ENCODE data around the gene MATCAP1. TPM values are rescaled to one million over a fixed set of nuclear protein-coding genes. Genes with fewer than 3 reads are reported as not detected.

MATCAP1 gene
- total RNA-seq, 2 donors from 2014 or later = 47.0 to 118 TPM

DNA sequence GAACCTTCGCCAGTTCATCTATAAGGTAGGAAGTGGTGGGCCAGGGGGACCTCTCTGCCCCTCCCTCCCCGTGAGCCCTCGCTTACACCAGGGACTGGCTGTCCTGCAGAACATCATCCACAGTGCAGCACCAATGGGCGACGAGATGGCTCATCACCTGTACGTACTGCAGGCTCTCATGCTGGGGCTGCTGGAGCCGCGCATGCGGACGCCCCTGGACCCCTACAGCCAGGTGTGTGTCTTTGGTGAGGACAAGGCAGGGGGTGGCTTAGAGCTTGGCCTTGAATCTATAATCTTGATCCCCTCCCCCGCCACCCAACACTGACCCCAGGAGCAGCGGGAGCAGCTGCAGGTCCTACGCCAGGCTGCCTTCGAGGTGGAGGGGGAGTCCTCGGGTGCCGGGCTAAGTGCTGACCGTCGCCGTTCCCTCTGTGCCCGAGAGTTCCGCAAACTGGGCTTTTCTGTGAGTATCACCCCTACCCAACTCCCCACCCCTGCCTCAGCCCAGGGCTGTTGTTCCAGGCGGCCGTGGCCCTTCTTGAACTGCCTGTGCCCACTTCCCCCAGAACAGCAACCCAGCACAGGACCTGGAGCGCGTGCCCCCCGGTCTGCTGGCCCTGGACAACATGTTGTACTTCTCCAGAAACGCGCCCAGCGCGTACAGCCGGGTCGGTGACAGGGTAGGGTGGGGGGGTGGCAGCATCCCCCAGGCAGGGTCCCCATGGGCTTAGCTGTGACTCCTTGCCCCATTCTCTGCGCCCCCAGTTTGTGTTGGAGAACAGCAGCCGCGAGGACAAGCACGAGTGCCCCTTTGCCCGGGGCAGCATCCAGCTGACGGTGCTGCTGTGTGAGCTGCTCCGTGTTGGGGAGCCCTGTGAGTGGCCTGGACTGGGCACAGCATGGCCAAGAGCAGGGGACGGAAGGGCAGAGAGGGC lies 17.9 kb upstream of the MATCAP1 start:
- Mint-ChIP-seq H3K4me3 (no peak overlapping the region), H3K36me3 (ENCODE audit: low read depth) (peaks cover 49% of the 10 kb centered on the region), H3K27me3 (no peaks in the 10 kb centered on the region), H3K4me1 (peaks cover 8% of the 10 kb centered on the region), H3K27ac (no peak overlapping the region), H3K9me3 (no peaks in the 10 kb centered on the region)
- no peak for ATAC-seq (replicated peaks)

DNA sequence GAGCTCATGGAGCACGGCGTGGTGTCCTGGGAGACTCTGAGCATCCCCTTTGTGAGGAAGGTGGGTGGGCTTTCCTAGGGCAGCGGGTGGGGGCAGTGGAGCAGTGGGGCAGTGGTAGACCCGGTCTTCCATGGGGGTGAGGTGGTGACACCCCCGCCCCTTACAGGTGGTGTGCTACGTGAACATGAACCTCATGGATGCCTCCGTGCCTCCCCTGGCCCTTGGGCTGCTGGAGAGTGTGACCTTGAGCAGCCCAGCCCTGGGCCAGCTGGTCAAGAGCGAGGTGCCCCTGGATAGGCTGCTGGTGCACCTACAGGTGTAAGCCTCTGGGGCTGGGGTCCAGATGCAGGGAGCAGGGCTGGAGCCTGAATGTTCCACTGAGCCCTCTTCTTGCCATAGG lies 16.7 kb upstream of the MATCAP1 start:
- Mint-ChIP-seq H3K27me3 (no peaks in the 10 kb centered on the region), H3K4me1 (peaks cover 15% of the 10 kb centered on the region)
- no peak for ATAC-seq (replicated peaks)

DNA sequence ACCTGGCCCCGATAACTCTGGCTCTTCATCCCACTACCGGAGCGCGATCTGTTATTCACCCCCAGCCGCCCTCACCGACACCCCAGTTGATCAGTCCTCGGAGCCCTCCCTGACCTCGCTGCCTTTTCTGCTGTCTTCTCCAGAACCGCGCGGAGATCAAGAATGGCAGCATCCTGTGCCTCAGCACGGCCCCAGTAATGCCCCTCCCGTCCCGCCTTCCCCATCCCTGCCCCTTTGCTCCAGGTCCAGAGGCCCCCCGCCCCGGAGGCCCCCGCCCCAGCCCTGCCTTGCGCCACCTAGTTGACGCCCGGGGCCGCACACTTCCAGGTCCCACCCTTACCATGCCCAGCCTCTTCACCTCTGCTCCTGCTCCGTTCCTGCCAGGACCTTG lies 16.0 kb upstream of the MATCAP1 start:
- Mint-ChIP-seq H3K9me3 (no peaks in the 10 kb centered on the region), H3K4me3 (no peak overlapping the region), H3K27ac (no peak overlapping the region), H3K4me1 (peaks cover 15% of the 10 kb centered on the region), H3K27me3 (no peaks in the 10 kb centered on the region), H3K36me3 (ENCODE audit: low read depth) (peaks cover 67% of the 10 kb centered on the region)
- no peak for ATAC-seq (replicated peaks)

More for the DNA sequence above, 16.7 kb upstream of the MATCAP1 start:
- H3K4me3 Mint-ChIP-seq = no peak overlapping the region
- H3K9me3 Mint-ChIP-seq = no peaks in the 10 kb centered on the region
- no peak overlapping the region for H3K27ac Mint-ChIP-seq
- H3K36me3 Mint-ChIP-seq (ENCODE audit: low read depth) = peaks cover 60% of the 10 kb centered on the region

DNA sequence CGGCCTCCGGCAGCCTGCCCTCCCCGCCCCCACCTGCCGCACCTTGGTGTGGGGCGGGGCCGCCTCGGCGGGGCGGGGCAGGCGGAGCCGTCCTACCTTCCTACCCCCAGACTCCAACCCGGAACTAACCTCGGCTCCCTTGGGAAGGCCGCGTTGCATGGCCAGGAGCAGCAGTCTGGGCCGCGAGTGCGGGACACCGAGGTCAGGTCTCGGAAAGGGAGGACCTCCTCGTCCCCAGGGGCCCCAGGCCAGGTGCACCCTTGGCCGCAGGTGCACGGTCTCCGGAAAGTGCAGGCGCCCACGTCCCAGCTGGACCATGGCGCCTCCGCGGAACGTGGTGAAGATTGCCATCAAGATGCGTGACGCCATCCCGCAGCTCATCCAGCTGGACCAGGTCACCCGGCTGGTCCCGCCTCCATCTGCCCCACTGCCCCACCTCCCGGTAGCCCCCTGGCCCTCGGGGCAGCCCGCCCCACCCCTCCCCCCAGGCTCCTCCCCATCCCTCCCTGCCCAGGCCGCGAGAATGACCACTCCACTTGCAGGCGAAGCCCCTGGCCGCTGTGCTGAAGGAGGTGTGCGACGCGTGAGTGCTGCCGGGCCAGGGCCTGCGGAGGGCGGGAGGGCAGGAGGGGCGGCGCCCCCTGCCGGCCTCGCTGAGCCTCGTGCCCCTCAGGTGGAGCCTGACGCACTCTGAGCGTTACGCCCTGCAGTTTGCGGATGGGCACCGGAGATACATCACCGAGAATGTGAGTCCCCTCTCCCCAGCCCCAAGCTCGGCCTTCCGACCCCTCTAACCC lies 15.4 kb upstream of the MATCAP1 start, which contains the start of gene ELMO3:
Gene ELMO3, plus strand, starts transcription at position 121 of the 797 bp plus-strand sequence. Its CDS starts 196 bp downstream, at position 317.
- Mint-ChIP-seq H3K27ac (no peak within 1 kb of the TSS), H3K27me3 (no peaks in the 10 kb centered on the region), H3K36me3 (ENCODE audit: low read depth) (peaks cover 73% of the 10 kb centered on the region), H3K4me3 (no peak within 1 kb of the TSS), H3K4me1 (peaks cover 15% of the 10 kb centered on the region), H3K9me3 (no peaks in the 10 kb centered on the region)
- no peak for ATAC-seq (replicated peaks)

DNA sequence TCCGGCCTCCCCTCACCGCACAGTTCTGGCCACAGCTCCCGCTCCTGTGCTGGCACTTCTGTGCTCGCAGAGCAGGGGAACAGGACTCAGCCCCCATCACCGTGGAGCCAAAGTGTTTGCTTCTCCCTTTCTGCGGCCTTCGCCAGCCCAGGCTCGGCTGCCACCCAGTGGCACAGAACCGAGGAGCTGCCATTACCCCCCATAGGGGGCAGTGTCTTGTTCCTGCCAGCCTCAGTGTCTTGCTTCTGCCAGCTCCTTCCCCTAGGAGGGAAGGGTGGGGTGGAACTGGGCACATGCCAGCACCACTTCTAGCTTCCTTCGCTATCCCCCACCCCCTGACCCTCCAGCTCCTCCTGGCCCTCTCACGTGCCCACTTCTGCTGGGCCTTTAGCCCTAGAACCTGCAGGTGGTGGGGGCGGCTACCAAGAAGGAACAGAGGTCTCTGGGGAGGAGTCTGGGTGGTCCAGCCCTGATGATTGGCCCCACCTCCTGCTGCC lies 14.5 kb upstream of the MATCAP1 start:
- Mint-ChIP-seq H3K9me3 (no peaks in the 10 kb centered on the region), H3K36me3 (ENCODE audit: low read depth) (peaks cover 83% of the 10 kb centered on the region), H3K4me3 (no peak overlapping the region), H3K27ac (no peak overlapping the region), H3K4me1 (peaks cover 20% of the 10 kb centered on the region), H3K27me3 (no peaks in the 10 kb centered on the region)
- peak; percentile 62 for ATAC-seq (replicated peaks)

DNA sequence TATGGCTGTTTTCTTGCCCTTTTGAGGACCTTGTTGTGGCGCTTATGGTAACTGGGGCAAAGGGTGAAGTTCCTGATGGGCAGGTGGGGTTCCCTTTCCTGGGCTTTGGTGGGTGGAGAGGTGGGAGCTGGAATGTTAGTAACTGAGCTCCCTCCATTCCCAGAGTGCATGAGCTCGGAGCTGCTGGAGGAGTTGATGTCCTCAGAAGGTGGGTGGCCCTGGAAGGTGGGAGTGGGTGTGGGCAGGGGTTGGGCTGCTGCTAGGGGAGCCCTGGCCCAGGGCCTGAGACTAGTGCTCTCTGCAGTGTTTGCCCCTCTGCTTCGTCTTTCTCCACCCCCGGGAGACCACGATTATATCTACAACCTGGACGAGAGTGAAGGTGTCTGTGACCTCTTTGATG lies 13.9 kb upstream of the MATCAP1 start:
- H3K4me3 Mint-ChIP-seq = no peak overlapping the region
- ATAC-seq (replicated peaks) = no peak
- H3K27ac Mint-ChIP-seq = peak overlapping the region; percentile 36
- H3K27me3 Mint-ChIP-seq = no peaks in the 10 kb centered on the region
- H3K4me1 Mint-ChIP-seq = peaks cover 20% of the 10 kb centered on the region
- H3K9me3 Mint-ChIP-seq = no peaks in the 10 kb centered on the region
- peaks cover 87% of the 10 kb centered on the region for H3K36me3 Mint-ChIP-seq (ENCODE audit: low read depth)

DNA sequence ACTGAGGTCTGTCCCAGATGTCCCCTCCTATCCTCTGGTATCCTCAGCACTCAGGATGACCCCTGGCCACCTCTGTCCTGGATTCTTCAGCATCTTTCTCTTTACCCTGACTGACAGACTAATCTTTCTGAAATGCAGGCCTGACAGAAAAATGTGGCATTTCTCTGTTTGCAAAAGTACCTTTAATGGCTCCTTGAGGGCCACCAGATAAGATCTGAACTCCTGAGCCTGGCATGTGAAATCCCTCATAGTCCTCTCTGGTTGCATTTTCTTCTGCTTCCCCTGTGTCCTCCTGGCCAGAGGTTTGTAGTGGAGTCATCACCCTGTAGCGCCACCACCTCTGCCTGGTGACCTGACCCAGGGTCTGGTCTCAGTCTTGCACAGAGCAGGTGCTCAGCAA lies 13.1 kb upstream of the MATCAP1 start:
- H3K27ac Mint-ChIP-seq = peak overlapping the region; percentile 74
- peak overlapping the region; percentile 12 for H3K4me3 Mint-ChIP-seq
- no peaks in the 10 kb centered on the region for H3K27me3 Mint-ChIP-seq
- peaks cover 20% of the 10 kb centered on the region for H3K4me1 Mint-ChIP-seq
- H3K9me3 Mint-ChIP-seq = no peaks in the 10 kb centered on the region
- no peak for ATAC-seq (replicated peaks)
- peaks cover 83% of the 10 kb centered on the region for H3K36me3 Mint-ChIP-seq (ENCODE audit: low read depth)

DNA sequence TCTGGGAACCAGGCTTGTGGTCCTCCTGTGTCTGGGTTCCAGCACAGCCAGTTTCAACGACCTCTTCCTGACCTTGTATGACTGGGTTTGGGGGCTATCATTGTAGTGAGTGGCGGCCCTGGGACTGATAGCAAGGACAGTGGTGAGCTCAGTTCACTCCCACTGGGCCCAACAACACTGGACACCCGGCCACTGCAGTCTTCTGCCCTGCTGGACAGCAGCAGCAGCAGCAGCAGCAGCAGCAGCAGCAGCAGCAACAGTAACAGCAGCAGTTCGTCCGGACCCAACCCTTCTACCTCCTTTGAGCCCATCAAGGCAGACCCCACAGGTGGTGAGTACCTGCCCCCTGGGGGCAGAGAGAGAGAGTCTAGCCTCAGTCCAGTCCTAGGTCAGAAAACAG lies 11.9 kb upstream of the MATCAP1 start:
- Mint-ChIP-seq H3K27me3 (no peaks in the 10 kb centered on the region), H3K27ac (peak overlapping the region; percentile 74), H3K36me3 (ENCODE audit: low read depth) (peaks cover 74% of the 10 kb centered on the region), H3K9me3 (no peaks in the 10 kb centered on the region), H3K4me3 (peak overlapping the region; percentile 12), H3K4me1 (peaks cover 27% of the 10 kb centered on the region)
- no peak for ATAC-seq (replicated peaks)

DNA sequence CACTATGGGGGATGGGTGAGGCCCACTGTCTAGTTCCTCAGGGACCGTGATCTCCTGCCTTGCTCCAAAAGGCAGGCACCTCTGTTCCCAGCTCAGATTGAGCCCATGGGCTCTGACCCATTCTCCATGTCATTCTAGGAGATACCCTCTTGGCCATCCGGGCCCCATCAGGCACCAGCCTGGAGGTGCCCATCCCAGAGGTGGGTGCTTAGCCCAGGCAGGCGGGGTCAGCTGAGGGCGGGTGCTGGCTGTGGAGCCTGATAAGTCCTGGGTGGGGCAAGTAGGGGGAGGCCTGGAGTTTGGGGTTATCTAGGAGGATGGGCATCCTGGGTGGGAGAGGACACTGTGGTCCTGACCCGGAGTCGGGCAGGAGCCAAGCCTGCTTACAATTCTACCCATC lies 10.5 kb upstream of the MATCAP1 start:
- ATAC-seq (replicated peaks) = no peak
- Mint-ChIP-seq H3K36me3 (ENCODE audit: low read depth) (peaks cover 62% of the 10 kb centered on the region), H3K4me1 (peaks cover 27% of the 10 kb centered on the region), H3K27ac (peak overlapping the region; percentile 88), H3K4me3 (peak overlapping the region; percentile 85), H3K9me3 (no peaks in the 10 kb centered on the region), H3K27me3 (no peaks in the 10 kb centered on the region)

DNA sequence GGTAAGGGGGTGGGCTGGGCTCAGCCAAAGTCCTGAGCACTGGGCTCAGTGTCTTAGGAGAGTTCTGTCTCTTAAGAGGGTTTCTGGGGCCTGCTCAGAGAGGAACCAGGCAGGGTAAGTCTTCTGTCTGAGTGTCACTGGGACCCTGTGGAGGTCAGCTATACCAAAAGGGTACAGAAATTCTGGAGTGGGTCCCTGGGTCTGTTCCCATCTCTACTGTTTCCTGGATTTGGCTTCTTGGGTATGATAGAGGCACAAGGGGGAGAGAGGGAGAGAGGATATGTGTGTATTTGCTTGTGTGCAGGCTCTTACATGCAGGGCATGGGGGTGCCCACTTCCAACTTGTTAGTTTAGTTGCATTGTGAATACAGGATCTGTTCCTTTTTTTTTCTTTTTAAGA lies 9.8 kb upstream of the MATCAP1 start:
- peaks cover 27% of the 10 kb centered on the region for H3K4me1 Mint-ChIP-seq

DNA sequence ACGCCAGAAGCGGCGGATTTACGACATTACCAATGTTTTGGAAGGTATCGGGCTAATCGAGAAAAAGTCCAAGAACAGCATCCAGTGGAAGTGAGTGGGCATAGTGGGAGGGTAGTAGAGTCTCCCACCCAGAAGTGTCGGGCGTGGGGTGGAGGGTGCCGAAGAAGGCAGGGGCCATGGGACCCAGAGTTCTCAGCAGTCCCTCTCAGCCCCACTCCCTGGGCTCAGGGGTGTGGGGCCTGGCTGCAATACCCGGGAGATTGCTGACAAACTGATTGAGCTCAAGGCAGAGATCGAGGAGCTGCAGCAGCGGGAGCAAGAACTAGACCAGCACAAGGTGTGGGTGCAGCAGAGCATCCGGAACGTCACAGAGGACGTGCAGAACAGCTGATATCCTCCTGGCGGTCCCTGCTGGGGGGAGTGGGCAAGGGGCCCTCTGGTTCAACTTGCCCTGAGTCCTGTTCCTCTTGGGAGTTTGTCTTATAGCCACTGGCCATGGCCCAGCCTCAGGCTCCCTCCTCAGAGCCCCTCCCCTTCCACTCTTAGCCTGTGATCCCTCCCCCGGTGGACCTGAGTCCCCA lies 9.1 kb upstream of the MATCAP1 start:
- H3K4me1 Mint-ChIP-seq = peaks cover 27% of the 10 kb centered on the region
- H3K27me3 Mint-ChIP-seq = no peaks in the 10 kb centered on the region
- peak overlapping the region; percentile 85 for H3K4me3 Mint-ChIP-seq
- no peaks in the 10 kb centered on the region for H3K9me3 Mint-ChIP-seq
- peaks cover 53% of the 10 kb centered on the region for H3K36me3 Mint-ChIP-seq (ENCODE audit: low read depth)
- peak overlapping the region; percentile 88 for H3K27ac Mint-ChIP-seq
- peak; percentile 13 for ATAC-seq (replicated peaks)

More for the DNA sequence above, 9.8 kb upstream of the MATCAP1 start:
- ATAC-seq (replicated peaks) = no peak
- Mint-ChIP-seq H3K4me3 (peak overlapping the region; percentile 85), H3K36me3 (ENCODE audit: low read depth) (peaks cover 60% of the 10 kb centered on the region), H3K9me3 (no peaks in the 10 kb centered on the region), H3K27ac (peak overlapping the region; percentile 88), H3K27me3 (no peaks in the 10 kb centered on the region)

DNA sequence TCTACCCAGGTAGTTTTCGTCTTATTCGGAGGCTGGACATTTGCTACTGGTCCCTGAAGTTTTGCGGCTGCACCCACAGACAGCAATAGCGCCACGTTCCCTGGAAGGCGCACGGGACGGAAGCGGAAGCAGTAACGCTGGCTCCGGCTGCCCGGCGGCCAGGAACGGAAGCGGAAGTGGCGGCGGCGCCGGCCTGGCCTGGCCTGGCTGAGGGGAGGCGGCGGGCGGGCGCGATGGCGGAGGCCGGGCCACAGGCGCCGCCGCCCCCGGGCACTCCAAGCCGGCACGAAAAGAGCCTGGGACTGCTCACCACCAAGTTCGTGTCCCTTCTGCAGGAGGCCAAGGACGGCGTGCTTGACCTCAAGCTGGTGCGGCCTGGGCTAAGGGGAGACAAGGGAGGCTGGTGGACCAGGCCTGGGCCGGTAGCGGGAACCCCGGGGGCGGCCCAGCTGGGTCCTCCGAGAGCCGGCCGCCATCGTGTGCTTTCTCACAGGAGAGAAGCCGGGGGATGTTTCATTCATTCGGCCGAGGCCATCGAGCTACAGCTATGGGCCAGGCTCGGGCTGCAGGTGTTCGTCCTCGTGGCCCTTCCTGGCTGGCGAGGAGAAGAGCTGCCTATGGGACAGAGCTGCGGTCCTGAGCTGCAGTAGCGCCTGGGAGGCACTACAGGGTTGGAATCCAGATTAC lies 8.4 kb upstream of the MATCAP1 start, which contains the start of gene E2F4:
Gene E2F4, plus strand, starts transcription at position 161 of the 687 bp plus-strand sequence. Its CDS starts 73 bp downstream, at position 234.
- ATAC-seq (replicated peaks) = peak; percentile 99
- H3K4me3 Mint-ChIP-seq = peak within 1 kb of the TSS; percentile 85
- peaks cover 48% of the 10 kb centered on the region for H3K36me3 Mint-ChIP-seq (ENCODE audit: low read depth)
- H3K27ac Mint-ChIP-seq = peak within 1 kb of the TSS; percentile 88
- H3K9me3 Mint-ChIP-seq = no peaks in the 10 kb centered on the region
- H3K4me1 Mint-ChIP-seq = peaks cover 27% of the 10 kb centered on the region
- no peaks in the 10 kb centered on the region for H3K27me3 Mint-ChIP-seq

DNA sequence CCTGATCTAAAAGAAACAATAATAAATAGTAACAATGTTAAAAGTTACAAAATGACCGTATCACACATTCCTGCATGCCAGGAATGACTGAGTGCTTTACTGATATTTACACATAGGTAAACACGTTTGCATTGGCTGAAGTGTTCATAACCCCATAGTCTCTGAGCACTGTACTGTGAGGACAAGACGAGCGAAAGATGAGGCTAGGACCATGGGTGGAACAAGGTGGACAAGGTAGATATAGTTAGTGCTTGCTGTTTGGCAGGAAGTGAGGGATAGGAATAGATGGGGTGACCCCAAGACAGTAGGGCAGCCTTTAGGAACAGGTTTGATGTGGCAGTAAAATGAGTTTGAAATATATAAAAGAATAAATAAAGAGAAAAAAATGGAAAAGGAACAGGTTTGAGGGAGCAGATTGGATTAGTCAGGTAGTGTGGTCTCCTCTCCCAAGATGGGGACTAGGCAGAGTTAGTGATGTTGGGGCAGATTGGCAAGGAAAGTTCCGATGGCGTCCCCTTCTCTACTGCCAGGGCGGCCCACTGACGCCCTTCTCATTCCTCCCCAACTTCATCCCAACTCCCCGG lies 7.7 kb upstream of the MATCAP1 start:
- Mint-ChIP-seq H3K4me1 (peaks cover 22% of the 10 kb centered on the region), H3K4me3 (peak overlapping the region; percentile 85), H3K9me3 (no peaks in the 10 kb centered on the region), H3K27ac (peak overlapping the region; percentile 88), H3K27me3 (no peaks in the 10 kb centered on the region), H3K36me3 (ENCODE audit: low read depth) (peaks cover 42% of the 10 kb centered on the region)
- ATAC-seq (replicated peaks) = peak; percentile 16
